ENCODE measurements around the gene FRMD1. TPM values are rescaled to one million over a fixed set of nuclear protein-coding genes. Genes with fewer than 3 reads are reported as not detected.

The FRMD1 gene
- total and polyA plus RNA-seq, 5 experiments from 2014 or later: not detected

- peaks cover 0 to 2% (median 0%) of the 10 kb centered on the region in 9 donors for H3K9me3 Mint-ChIP-seq
- POLR2A ChIA-PET: no interaction called here
- no peak for ATAC-seq
Observed at GRCh38 chr6:168107191-168107983, 28.4 kb upstream of the FRMD1 start.

GRCh38 chr6:168106633-168107005, 27.6 kb upstream of the FRMD1 start:
- Mint-ChIP-seq H3K4me1 (no peaks in the 10 kb centered on the region), H3K9me3 (peaks cover 0 to 2% (median 0%) of the 10 kb centered on the region in 9 donors), H3K36me3 (no peaks in the 10 kb centered on the region), H3K4me3 (no peak overlapping the region), H3K27ac (no peak overlapping the region), H3K27me3 (peaks cover 16 to 48% (median 33%) of the 10 kb centered on the region in 5 donors)
- DNase-seq (no peak), ATAC-seq (no peak)
- POLR2A ChIA-PET: no interaction called here

More at GRCh38 chr6:168107191-168107983, 28.4 kb upstream of the FRMD1 start:
- H3K36me3 Mint-ChIP-seq: no peaks in the 10 kb centered on the region
- H3K27me3 Mint-ChIP-seq: peaks cover 15 to 44% (median 25%) of the 10 kb centered on the region in 5 donors
- no peaks in the 10 kb centered on the region for H3K4me1 Mint-ChIP-seq
- H3K4me3 Mint-ChIP-seq: no peak overlapping the region
- peak in 1 of 10 donors; percentile 10 for DNase-seq
- no peak overlapping the region for H3K27ac Mint-ChIP-seq

- peak in 1 of 10 donors; percentile 22 for DNase-seq
- no peaks in the 10 kb centered on the region for H3K9me3 Mint-ChIP-seq
- no peak for ATAC-seq
- H3K4me1 Mint-ChIP-seq: no peaks in the 10 kb centered on the region
- no peak overlapping the region for H3K4me3 Mint-ChIP-seq
- no peaks in the 10 kb centered on the region for H3K36me3 Mint-ChIP-seq
- peaks cover 16 to 43% (median 33%) of the 10 kb centered on the region in 5 donors for H3K27me3 Mint-ChIP-seq
- POLR2A ChIA-PET: no interaction called here
- no peak overlapping the region for H3K27ac Mint-ChIP-seq
Observed at GRCh38 chr6:168105813-168106632, 27.0 kb upstream of the FRMD1 start.

GRCh38 chr6:168104636-168105035, 25.6 kb upstream of the FRMD1 start:
- POLR2A ChIA-PET: no interaction called here
- ATAC-seq: no peak
- Mint-ChIP-seq H3K9me3 (no peaks in the 10 kb centered on the region), H3K4me3 (no peak overlapping the region), H3K4me1 (no peaks in the 10 kb centered on the region), H3K27ac (no peak overlapping the region), H3K36me3 (no peaks in the 10 kb centered on the region), H3K27me3 (peaks cover 16 to 44% (median 36%) of the 10 kb centered on the region in 5 donors)
- DNase-seq: peak in 1 of 10 donors; percentile 54

DNA sequence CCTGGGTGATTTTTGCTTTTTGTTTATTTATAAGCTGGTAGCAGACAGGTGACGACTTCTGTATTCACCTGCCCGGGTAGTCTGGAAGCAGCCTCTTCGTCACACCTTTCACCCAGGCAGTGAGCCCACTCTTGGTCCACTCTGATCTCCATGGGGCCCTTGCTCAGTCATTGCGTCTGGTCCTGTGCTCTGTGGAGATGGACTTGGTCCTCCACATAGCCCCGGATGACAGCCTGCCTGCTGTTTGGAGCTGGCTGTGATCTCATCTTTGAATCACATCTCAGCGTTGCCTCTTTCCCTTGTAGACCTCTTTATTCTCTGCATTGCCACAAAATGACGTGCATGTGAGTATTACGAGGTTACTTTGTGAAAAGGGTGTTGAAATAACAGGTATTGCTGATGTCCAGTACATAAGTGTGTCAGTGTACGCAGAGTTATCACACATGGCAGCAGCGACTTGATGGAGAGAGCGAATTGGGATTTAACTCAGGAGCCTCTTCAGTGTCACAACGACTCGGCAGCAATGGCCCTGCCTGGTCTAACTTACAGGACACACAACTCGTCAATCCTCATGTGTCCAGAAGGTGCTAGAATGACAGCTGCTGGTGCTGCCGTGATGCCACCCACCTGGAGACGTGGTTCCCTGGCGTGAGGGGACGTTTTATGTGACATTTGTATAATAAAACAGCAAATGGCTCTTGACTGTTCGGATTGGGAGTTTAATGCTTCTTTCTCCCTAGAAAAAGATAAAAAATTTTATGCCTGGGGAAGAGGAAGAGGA, 24.2 kb upstream of the FRMD1 start:
- Mint-ChIP-seq H3K36me3 (no peaks in the 10 kb centered on the region), H3K27me3 (peaks cover 12 to 53% (median 37%) of the 10 kb centered on the region in 5 donors), H3K9me3 (no peaks in the 10 kb centered on the region), H3K27ac (no peak overlapping the region), H3K4me1 (no peaks in the 10 kb centered on the region), H3K4me3 (no peak overlapping the region)
- ATAC-seq (no peak), DNase-seq (peak in 1 of 10 donors; percentile 23)
- POLR2A ChIA-PET: no interaction called here

- DNase-seq (no peak), ATAC-seq (no peak)
- POLR2A ChIA-PET: no interaction called here
- no peak overlapping the region for H3K27ac Mint-ChIP-seq
- H3K4me1 Mint-ChIP-seq: no peaks in the 10 kb centered on the region
- no peaks in the 10 kb centered on the region for H3K36me3 Mint-ChIP-seq
- no peak overlapping the region for H3K4me3 Mint-ChIP-seq
- H3K27me3 Mint-ChIP-seq: peaks cover 14 to 57% (median 42%) of the 10 kb centered on the region in 5 donors
- no peaks in the 10 kb centered on the region for H3K9me3 Mint-ChIP-seq
Observed at GRCh38 chr6:168102315-168102985, 23.4 kb upstream of the FRMD1 start.

- peaks cover 14 to 57% (median 42%) of the 10 kb centered on the region in 5 donors for H3K27me3 Mint-ChIP-seq
- H3K4me3 Mint-ChIP-seq: no peak overlapping the region
- H3K4me1 Mint-ChIP-seq: no peaks in the 10 kb centered on the region
- no peak overlapping the region for H3K27ac Mint-ChIP-seq
- no peaks in the 10 kb centered on the region for H3K36me3 Mint-ChIP-seq
- ATAC-seq (no peak), DNase-seq (peak in 1 of 10 donors; percentile 53)
- peaks cover 0 to under 1% (median 0%) of the 10 kb centered on the region in 9 donors for H3K9me3 Mint-ChIP-seq
- POLR2A ChIA-PET: no interaction called here
Observed at GRCh38 chr6:168101590-168102314, 22.7 kb upstream of the FRMD1 start.

DNA sequence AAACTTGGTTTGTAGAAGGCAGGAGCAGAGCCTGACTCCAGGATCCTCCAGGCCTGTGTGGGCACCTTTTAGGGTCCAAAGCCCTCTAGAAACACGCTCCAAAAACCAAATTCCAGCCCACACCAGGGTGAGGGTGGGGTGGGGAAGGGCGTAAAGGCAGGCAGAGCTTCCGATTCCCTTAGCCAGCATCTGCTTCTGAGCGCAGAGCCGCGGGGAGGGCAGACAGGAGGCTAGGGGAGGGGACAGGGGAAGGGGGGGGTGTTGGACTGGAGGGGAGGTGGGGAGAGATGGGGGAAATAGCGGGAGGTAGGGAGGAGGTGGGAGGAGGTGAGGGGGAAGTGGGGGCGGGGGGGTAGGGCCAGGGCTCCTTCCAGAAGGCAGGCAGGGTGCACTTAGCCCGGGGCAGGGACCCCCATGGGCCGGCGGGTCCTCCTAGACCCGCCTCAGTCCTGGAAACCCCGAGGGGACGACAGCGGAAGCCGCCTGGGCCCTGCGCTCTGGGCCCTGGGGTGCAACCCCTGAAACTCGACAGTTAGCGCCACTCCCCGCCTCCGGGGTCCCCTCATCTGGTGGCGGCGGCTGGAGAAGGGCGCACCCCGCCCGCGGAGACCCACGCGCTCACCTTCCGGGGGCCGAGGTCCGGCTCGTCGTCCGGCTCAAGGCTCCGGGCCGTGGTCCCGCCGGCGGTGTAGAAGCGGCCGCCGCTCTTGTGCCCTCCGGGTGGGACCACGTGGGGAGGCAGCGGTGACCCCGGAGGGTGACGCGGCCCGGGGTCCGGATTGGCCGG, 22.0 kb upstream of the FRMD1 start:
- DNase-seq: peak in 1 of 10 donors; percentile 28
- no peak for ATAC-seq
- Mint-ChIP-seq H3K27me3 (peaks cover 14 to 53% (median 42%) of the 10 kb centered on the region in 5 donors), H3K36me3 (no peaks in the 10 kb centered on the region), H3K4me1 (no peaks in the 10 kb centered on the region), H3K9me3 (peaks cover 0 to 2% (median 0%) of the 10 kb centered on the region in 9 donors), H3K4me3 (no peak overlapping the region), H3K27ac (no peak overlapping the region)
- POLR2A ChIA-PET: no interaction called here

GRCh38 chr6:168100011-168100802, 21.2 kb upstream of the FRMD1 start:
- Mint-ChIP-seq H3K9me3 (peaks cover 0 to 2% (median 0%) of the 10 kb centered on the region in 9 donors), H3K4me3 (no peak overlapping the region), H3K4me1 (no peaks in the 10 kb centered on the region), H3K27me3 (peaks cover 10 to 51% (median 37%) of the 10 kb centered on the region in 5 donors), H3K36me3 (no peaks in the 10 kb centered on the region), H3K27ac (no peak overlapping the region)
- POLR2A ChIA-PET: no interaction called here
- ATAC-seq (no peak), DNase-seq (peak in 1 of 10 donors; percentile 36)

DNA sequence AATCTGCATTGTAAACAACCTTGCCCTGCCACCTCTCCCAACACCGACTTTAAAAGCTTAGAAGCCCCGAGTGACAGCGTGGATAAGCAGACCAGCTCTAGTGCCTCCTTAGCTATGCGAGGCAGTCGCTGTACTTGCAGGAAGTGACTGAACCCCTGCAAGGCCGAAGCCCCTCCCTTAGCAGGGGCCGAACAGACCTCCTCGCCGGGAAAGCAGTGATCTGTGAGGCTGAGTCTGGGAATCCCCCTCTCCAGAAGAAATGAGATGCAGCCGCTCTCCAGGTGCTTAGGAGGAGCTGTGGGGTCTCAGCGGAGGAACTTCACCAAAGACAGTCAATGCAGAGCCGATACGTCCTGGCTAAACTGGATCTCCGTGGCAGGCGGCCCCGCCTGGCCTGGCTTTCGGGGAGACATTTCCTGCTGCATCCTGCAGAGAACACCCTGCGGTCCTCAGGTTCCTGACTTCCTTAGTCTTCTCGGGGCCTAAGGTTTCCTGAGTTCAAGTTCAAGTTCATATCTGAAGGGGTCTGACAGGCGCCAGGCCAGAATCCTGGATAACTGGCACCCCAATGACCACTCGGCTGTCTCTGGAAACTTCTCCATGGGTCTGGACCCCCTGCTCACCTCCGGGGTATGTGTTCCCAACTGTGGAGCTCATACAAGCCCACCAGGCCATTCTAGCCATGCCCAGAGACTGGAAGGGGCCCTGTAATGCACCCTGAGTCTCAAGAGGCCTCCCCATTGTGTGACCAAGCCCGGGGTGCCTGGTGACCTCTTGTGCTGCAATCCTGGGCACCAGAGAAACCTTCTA, 20.4 kb upstream of the FRMD1 start:
- no peaks in the 10 kb centered on the region for H3K4me1 Mint-ChIP-seq
- no peak overlapping the region for H3K27ac Mint-ChIP-seq
- POLR2A ChIA-PET: no interaction called here
- DNase-seq (peak in 1 of 10 donors; percentile 56), ATAC-seq (no peak)
- no peaks in the 10 kb centered on the region for H3K36me3 Mint-ChIP-seq
- peaks cover 0 to 2% (median 0%) of the 10 kb centered on the region in 9 donors for H3K9me3 Mint-ChIP-seq
- H3K27me3 Mint-ChIP-seq: peaks cover 10 to 45% (median 32%) of the 10 kb centered on the region in 5 donors
- H3K4me3 Mint-ChIP-seq: no peak overlapping the region
